Heart right ventricle (tissue), 16 donors: ENCODE measurements around the gene RRAS2. TPM values are rescaled to one million over a fixed set of nuclear protein-coding genes. Genes with fewer than 3 reads are reported as not detected.
"Not testable (repeated sequence)": the region's sequence is repeated elsewhere in the genome, so short reads cannot be mapped to it uniquely, and the experiment has no call there.

Experiments
- ATAC-seq, 8 donors: fragments of 200-7000 bp; cut with Tn5 transposase; one replicate each; pipeline ENCODE4 v1.9.1; 2020; ENCODE audit warnings: mild to moderate bottlenecking in 8 of 8, moderate library complexity in 8 of 8, moderate number of reproducible peaks in 1 of 8
- DNase-seq, 2 donors: peaks; one replicate each; pipeline ENCODE4 v3.0.0-alpha.2; 2020
- H3K27ac ChIP-seq, 10 donors: fragments of 200-600 bp; sonication (generic) in 2 of 10; one replicate each; pipeline versions ENCODE4 v1.5.0 to v1.8.0; 2020 to 2022; ENCODE audit warnings: mild to moderate bottlenecking in 3 of 10
- H3K27me3 ChIP-seq, 7 donors: fragments of 200-600 bp; one replicate each; pipeline ENCODE4 v1.8.0; 2021 to 2022; ENCODE audit warnings: mild to moderate bottlenecking in 2 of 7
- H3K36me3 ChIP-seq, 9 donors: fragments of 200-600 bp; sonication (generic) in 1 of 9; one replicate each; pipeline versions ENCODE4 v1.5.0 to v1.8.0; 2020 to 2022; ENCODE audit warnings: mild to moderate bottlenecking in 2 of 9
- H3K4me1 ChIP-seq, 9 donors: fragments of 200-600 bp; sonication (generic) in 1 of 9; one replicate each; pipeline versions ENCODE4 v1.5.0 to v1.8.0; 2020 to 2022; ENCODE audit warnings: mild to moderate bottlenecking in 4 of 9
- H3K4me3 ChIP-seq, 10 donors: fragments of 200-600 bp; sonication (generic) in 2 of 10; one replicate each; pipeline versions ENCODE4 v1.5.0 to v1.8.0; 2020 to 2022; ENCODE audit warnings: mild to moderate bottlenecking in 7 of 10, moderate library complexity in 2 of 10
- H3K9me3 ChIP-seq, 11 donors: fragments of 200-600 bp in 10 of 11; sonication (generic) in 2 of 11; one replicate each; pipeline versions ENCODE4 v1.5.0 to v1.8.0; 2013 to 2022; ENCODE audit warnings: mild to moderate bottlenecking in 2 of 11, control low read depth in 1 of 11, moderate library complexity in 1 of 11
- CTCF ChIP-seq, 9 donors: fragments of 200-600 bp; sonication (generic) in 2 of 9; IDR thresholded peaks; one replicate each; pipeline versions ENCODE4 v1.5.0 to v1.8.0; 2021 to 2022; ENCODE audit warnings: antibody characterized with exemption in 9 of 9, mild to moderate bottlenecking in 5 of 9, moderate library complexity in 1 of 9
- WGBS, 2 donors: extraction: QIAGEN DNeasy Blood & Tissue Kit; methylation state at CpG; one replicate each; pipeline ENCODE4 v1.1.7; 2013; ENCODE audit warnings: inconsistent platforms in 1 of 2; 5-methylcytosine and 5-hydroxymethylcytosine counted together
- intact Hi-C, 10 donors: fragments of 100-400 bp; cut with DNase I; formaldehyde crosslinking; loops; one replicate each; pipeline versions ENCODE4 v1.11.1 to v1.14.2; 2022
- long read RNA-seq, 3 donors: library from polyadenylated mRNA; unstranded; transcript quantifications; one replicate each; pipeline ENCODE4 v2.0.0, GENCODE V29; 2020 to 2021
- polyA plus RNA-seq, 2 donors: library from polyadenylated mRNA; stranded (reverse); fragments of 200-250 nt; gene quantifications; one replicate each; pipeline ENCODE4 v1.2.3, GENCODE V29; 2013
- total RNA-seq, 10 donors: library from RNA; stranded (reverse); fragmentation: NEBNext Ultra II Directional in 3 of 10; extraction: Animal tissue kit (Norgen Biotek cat#: 25700) in 3 of 10; gene quantifications; one replicate each; pipeline versions ENCODE4 v1.2.1 to v1.2.4, GENCODE V29; 2021 to 2023
- donor health status: Arrhythmogenic right ventricular cardiomyopathy.
- donor health status: ischemic (EF 13 %, LVEDD 7.1; RV severe dilation, severe dysfunction).
- donor health status: healthy with polysubstance abuse.
- donor health status: DM: no; HTN: yes; CAD: no.
- donor health status: DM: no; HTN: no; CAD: no.
- donor health status: ischemic (EF 25% LVEDD 6.9; RV normal size, moderate dysfunction).
- donor health status: ischemic (EF 25% LVEDD 5.7; RV mildly dilated, moderate dysfunction).
- donor health status: healthy.
- donor health status: DM: yes; HTN: yes; CAD: no.
- donor health status: Ischemic cardiomyopathy.
- donor health status: ischemic (EF 35%, LVEDD 5.7; RV mildly dilated, moderate dysfunction).
- donor health status: nonischemic (EF 11% LVEDD 7.7; RV severe dilation, severe dysfunction).
- donor health status: DM: yes; HTN: yes; CAD: no.
- donor health status: PGD.
- donor health status: ischemic (EF 29% LVEDD 5.4; RV normal size, mild dysfunction).
- donor health status: nonischemic (EF 23%, LVEDD 6.1; RV moderate dilation, normal function).

Gene RRAS2
- total RNA-seq (100 to 1,000 TPM in 1 of 10 donors, 10 to 100 TPM in 9; 21.8 to 142 (median 52.9) TPM), polyA plus RNA-seq (10 to 100 TPM; 20.8 to 26.0 TPM)
- long read RNA-seq, donor 1, transcript RRAS2-201 (6 exons, 1,516 nt), result major isoform, 26 of 30 reads
- long read RNA-seq, donor 1, partial matches to known transcripts, result 0 of 30 reads
- long read RNA-seq, donor 1, other reads (novel, unspliced or antisense), result 4 of 30 reads
- long read RNA-seq, donor 2, transcript RRAS2-201 (6 exons, 1,516 nt), result major isoform, 37 of 38 reads
- long read RNA-seq, donor 2, partial matches to known transcripts, result 0 of 38 reads
- long read RNA-seq, donor 2, other reads (novel, unspliced or antisense), result 1 of 38 reads
- long read RNA-seq, donor 3, transcript RRAS2-201 (6 exons, 1,516 nt), result major isoform, 37 of 44 reads
- long read RNA-seq, donor 3, partial matches to known transcripts, result 0 of 44 reads
- long read RNA-seq, donor 3, other reads (novel, unspliced or antisense), result 5 of 44 reads

DNA sequence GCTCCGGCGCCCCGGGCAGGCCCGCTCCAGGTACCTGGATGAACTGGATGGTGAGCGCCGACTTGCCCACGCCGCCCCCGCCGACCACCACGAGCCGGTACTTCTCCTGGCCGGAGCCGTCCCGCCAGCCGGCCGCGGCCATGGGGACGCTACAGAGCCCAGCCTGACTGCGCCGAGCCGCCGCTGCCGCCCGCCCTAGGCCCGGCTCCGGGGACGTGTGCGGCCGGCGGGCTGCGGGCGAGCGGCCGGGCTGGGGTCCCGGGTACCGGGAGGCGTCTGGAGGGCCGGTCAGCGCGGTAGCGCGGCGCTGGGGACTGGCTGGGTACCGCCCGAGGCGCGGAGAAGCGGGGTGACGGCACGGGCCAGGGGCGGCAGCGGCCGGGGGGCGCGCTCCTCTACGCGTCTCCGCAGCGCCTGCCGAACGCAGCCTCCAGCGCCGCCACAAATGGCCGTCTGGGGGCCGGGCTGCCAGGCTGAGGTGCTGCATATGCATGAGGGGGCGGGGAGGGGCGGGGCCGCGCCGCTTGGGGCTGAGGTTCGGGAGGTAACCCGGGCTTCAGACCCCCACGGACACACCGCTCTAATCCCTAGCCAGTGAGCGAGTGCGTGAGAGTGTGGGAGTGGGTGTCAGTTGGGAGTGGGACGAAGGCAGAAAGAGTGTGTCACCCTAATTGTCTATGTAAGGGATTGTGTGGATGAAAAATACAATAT is at the start of gene RRAS2:
RRAS2 (minus strand) TSS at position 455 of the 711 bp plus-strand sequence; CDS start at position 142, 313 bp downstream.
- intact Hi-C loops, result loop anchor here in 2 of 10 donors (10.0 kb wide), 2 partner anchors 54 to 96 kb away; no protein-coding TSS in a partner anchor
- H3K9me3 ChIP-seq, result no peaks in the 10 kb centered on the region
- H3K27me3 ChIP-seq, result peaks cover 0 to 28% (median 0%) of the 10 kb centered on the region in 7 donors
- 1% methylated on average over 45 to 78 of the region's 78 CpGs for WGBS, 2 donors
- no peaks in the 10 kb centered on the region for H3K36me3 ChIP-seq
- H3K27ac ChIP-seq, result peak within 1 kb of the TSS; percentile 46 to 91 (median 84)
- ATAC-seq (peak; percentile 88 to 92 (median 90)), DNase-seq (peak; percentile 71 to 77)
- peaks cover 0 to 33% (median 13%) of the 10 kb centered on the region in 9 donors for H3K4me1 ChIP-seq
- peak in 1 of 9 donors; percentile 17 for TF ChIP-seq CTCF (IDR thresholded peaks at IDR 0.05)
- H3K4me3 ChIP-seq, result peak within 1 kb of the TSS; percentile 53 to 94 (median 84)

- no peak for DNase-seq
Measured at GRCh38 chr11:14408612-14409011, 49.6 kb upstream of the RRAS2 start.

GRCh38 chr11:14406116-14406515 is 47.1 kb upstream of the RRAS2 start:
- WGBS, 2 donors, result 96 to 100% methylated on average over 2 of the region's 2 CpGs
- H3K36me3 ChIP-seq, intact Hi-C loops, H3K27ac ChIP-seq, H3K4me1 ChIP-seq, H3K4me3 ChIP-seq, DNase-seq, H3K9me3 ChIP-seq, ATAC-seq, H3K27me3 ChIP-seq: not testable (repeated sequence)

More at GRCh38 chr11:14408612-14409011, 49.6 kb upstream of the RRAS2 start:
- ATAC-seq, result no peak
- Histone ChIP-seq H3K27me3 (no peaks in the 10 kb centered on the region), H3K27ac (no peak overlapping the region), H3K4me3 (no peak overlapping the region), H3K36me3 (no peaks in the 10 kb centered on the region), H3K4me1 (peaks cover 0 to 15% (median 4%) of the 10 kb centered on the region in 9 donors), H3K9me3 (no peaks in the 10 kb centered on the region)
- intact Hi-C loops, result no loop called here
- WGBS, 2 donors, result 87 to 91% methylated on average over 2 of the region's 2 CpGs
- TF ChIP-seq CTCF (IDR thresholded peaks at IDR 0.05), result no peak

- H3K9me3 ChIP-seq, H3K36me3 ChIP-seq, H3K4me1 ChIP-seq, DNase-seq, H3K27me3 ChIP-seq, H3K27ac ChIP-seq, intact Hi-C loops, ATAC-seq, H3K4me3 ChIP-seq: not testable (repeated sequence)
- 95 to 96% methylated on average over 6 of the region's 6 CpGs for WGBS, 2 donors
Measured at GRCh38 chr11:14403528-14403927, 44.5 kb upstream of the RRAS2 start.

GRCh38 chr11:14399087-14399486 is 40.1 kb upstream of the RRAS2 start:
- WGBS, 2 donors, result 79% methylated on average over 1 of the region's 1 CpG
- H3K4me1 ChIP-seq, result no peaks in the 10 kb centered on the region
- no peaks in the 10 kb centered on the region for H3K36me3 ChIP-seq
- no peak for TF ChIP-seq CTCF (IDR thresholded peaks at IDR 0.05)
- no peak overlapping the region for H3K27ac ChIP-seq
- no peak overlapping the region for H3K4me3 ChIP-seq
- no peaks in the 10 kb centered on the region for H3K27me3 ChIP-seq
- intact Hi-C loops, result no loop called here
- ATAC-seq (no peak), DNase-seq (no peak)
- no peaks in the 10 kb centered on the region for H3K9me3 ChIP-seq
